GM06990 (cell line): ENCODE data around the gene FCSK.
"Not testable (repeated sequence)": the region's sequence is repeated elsewhere in the genome, so short reads cannot be mapped to it uniquely, and the experiment has no call there.

ENCODE experiments used
- DNase-seq: peaks from one replicate; pipeline ENCODE4 v3.0.0-alpha.2; 2011; ENCODE audit not compliant: insufficient read length; ENCODE audit errors: extremely low read depth
- H3K27me3 ChIP-seq: replicated peaks from 2 replicates; pipeline ENCODE4 v1.6.0; 2011; ENCODE audit warnings: low read length; ENCODE audit not compliant: control insufficient read depth, insufficient read depth
- H3K36me3 ChIP-seq: 2 replicates; pipeline ENCODE4 v1.5.1; 2011; ENCODE audit warnings: low read length; ENCODE audit not compliant: control insufficient read depth, insufficient read depth
- H3K4me3 ChIP-seq: replicated peaks from 2 replicates; pipeline ENCODE4 v1.5.1; 2011; ENCODE audit warnings: low read depth, mild to moderate bottlenecking, control low read depth, low read length
- TF ChIP-seq, protein P1 (sequence below): IDR thresholded peaks from 2 replicates; pipeline ENCODE4 v1.5.1; 2011; ENCODE audit warnings: low read length, control low read depth, mild to moderate bottlenecking, inconsistent platforms; ENCODE audit not compliant: insufficient read depth, poor library complexity, severe bottlenecking

FCSK gene

DNA sequence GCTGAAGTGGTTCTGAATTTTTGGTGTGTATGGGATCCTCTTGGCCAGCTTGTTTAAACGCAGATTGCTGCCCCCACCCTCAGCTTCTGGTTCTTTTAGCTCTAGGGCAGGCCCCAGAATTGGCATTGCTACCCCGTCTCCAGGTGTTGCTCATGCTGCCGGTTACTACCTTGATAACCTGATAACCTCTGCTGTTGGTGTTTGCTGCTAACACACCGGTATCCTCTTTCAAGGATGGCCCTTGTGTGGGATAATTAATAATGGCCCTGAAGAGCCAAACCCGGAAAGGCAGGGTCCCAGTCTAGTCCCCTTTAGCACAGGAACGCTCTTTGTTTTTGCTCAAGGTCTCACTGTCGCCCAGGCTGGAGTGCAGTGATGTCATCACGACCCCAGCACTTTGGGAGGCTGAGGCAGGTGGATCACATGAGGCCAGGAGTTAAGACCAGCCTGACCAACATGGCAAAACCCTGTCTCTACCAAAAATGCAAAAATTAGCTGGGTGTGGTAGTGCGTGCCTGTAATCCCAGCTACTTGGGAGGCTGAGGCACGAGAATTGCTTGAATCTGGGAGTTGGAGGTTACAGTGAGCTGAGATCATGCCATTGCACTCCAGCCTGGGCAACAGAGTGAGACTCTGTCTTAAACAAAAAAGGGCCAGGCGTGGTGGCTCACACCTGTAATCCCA is 14.2 kb upstream of the FCSK start:
- H3K27me3 ChIP-seq = no peaks in the 10 kb centered on the region
- DNase-seq = no peak
- no peak overlapping the region; the same call in 1 of the 2 replicates for H3K4me3 ChIP-seq
- TF ChIP-seq, protein P1, sequence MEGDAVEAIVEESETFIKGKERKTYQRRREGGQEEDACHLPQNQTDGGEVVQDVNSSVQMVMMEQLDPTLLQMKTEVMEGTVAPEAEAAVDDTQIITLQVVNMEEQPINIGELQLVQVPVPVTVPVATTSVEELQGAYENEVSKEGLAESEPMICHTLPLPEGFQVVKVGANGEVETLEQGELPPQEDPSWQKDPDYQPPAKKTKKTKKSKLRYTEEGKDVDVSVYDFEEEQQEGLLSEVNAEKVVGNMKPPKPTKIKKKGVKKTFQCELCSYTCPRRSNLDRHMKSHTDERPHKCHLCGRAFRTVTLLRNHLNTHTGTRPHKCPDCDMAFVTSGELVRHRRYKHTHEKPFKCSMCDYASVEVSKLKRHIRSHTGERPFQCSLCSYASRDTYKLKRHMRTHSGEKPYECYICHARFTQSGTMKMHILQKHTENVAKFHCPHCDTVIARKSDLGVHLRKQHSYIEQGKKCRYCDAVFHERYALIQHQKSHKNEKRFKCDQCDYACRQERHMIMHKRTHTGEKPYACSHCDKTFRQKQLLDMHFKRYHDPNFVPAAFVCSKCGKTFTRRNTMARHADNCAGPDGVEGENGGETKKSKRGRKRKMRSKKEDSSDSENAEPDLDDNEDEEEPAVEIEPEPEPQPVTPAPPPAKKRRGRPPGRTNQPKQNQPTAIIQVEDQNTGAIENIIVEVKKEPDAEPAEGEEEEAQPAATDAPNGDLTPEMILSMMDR = no peak
- H3K36me3 ChIP-seq = no peaks in the 10 kb centered on the region; the same call in 1 of the 2 replicates

DNA sequence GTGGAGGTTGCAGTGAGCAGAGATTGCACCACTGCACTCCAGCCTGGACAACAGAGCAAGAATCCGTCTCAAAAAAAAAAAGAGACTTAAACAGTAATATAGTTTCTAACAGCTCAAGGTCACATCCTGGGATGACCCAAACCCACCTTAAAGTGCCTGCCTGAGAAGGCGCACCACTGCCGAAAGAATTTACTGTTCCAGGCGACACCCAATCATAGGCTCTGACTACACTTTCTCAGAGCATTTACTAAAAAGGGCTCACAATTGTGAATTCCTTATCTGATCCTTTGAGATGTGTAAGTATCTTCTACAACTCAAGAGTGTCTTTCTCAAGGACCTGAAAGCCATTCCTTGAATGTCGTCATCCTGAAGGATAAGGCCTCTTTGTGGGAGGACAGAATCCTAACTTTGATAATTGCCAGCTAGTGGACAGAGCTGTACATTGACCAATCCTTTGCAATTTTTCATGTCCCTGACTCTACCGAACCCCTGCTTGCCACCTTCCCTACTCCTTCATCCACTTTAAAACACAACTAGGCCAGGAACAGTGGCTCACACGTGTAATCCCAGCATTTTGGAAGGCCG is 12.9 kb upstream of the FCSK start:
- DNase-seq = no peak
- H3K27me3 ChIP-seq = no peaks in the 10 kb centered on the region
- H3K36me3 ChIP-seq = no peaks in the 10 kb centered on the region
- H3K4me3 ChIP-seq = no peak overlapping the region
- TF ChIP-seq, protein P1 = no peak

DNA sequence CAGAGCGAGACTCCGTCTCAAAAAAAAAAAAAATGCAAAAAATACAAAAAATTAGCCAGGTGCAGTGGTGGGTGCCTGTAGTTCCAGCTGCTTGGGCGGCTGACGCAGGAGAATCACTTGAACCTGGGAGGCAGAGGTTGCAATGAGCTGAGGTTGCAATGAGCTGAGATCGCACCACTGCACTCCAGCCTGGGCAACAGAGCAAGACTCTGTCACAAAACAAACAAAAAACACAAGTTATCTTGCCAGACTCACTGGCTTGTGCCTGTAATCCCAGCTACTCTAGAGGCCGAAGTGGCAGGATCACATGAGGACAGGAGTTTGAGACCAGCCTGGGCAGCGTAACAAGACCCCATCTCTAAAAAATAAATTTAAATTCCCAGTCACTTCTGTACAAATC is 12.1 kb upstream of the FCSK start:
- Histone ChIP-seq H3K36me3 (no peaks in the 10 kb centered on the region), H3K4me3 (no peak overlapping the region), H3K27me3 (no peaks in the 10 kb centered on the region)
- TF ChIP-seq, protein P1 = no peak
- DNase-seq = no peak

DNA sequence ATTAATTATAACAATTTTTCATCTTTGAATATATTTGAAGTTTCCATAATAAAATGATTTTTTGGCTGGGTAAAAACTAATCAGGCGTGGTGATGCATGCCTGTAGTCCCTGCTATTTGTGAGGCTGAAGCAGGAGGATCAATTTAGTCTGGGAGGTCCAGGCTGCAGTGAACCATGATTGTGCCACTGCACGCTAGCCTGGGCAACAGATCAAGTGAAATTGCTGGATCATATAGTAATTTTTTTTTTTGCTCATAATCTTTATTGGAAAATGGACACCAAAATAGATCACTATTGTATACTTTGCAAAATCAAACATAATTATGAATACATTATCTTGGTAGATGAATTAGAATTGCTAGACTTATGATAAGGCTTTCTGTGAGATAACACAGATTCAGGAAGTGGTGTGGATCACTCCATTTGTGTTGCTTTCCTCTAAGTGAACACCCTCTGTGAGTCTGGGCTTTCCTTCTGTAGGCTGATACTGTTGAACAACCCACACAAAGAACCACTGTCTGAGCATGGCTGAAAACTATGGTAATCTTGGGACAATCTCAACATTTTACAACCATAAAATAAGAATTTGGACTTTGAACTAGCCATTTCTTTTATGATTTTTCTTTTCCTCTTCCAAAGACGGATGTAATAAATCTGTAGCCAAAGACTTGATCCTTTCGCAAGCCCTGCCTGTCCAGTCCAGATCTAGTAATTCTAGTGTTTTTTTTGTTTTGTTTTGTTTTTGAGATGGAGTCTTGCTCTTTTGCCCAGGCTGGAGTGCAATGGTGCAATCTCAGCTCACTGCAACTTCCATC is 9.9 kb upstream of the FCSK start:
- H3K4me3 ChIP-seq = no peak overlapping the region
- no peaks in the 10 kb centered on the region for H3K27me3 ChIP-seq
- no peak for DNase-seq
- H3K36me3 ChIP-seq = no peaks in the 10 kb centered on the region
- TF ChIP-seq, protein P1 = no peak

DNA sequence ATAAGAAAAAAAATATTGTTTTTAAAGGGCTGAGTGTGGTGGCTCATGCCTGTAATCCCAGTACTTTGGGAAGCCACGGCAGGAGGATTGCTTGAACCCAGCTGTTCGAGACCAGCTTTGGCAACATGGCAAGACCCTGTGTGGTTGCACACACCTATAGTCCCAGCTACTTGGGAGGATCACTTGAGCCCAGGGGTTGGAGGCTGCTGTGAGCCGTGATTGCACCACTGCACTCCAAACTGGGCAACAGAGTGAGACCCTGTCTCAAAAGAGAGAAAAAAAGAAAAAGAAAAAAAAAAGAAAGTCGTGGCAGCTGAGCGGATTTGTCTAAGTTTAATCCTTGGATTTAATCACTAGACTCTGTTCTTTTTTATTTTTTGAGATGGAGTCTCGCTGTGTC is 6.3 kb upstream of the FCSK start:
- H3K27me3 ChIP-seq = no peaks in the 10 kb centered on the region
- H3K4me3 ChIP-seq = no peak overlapping the region
- TF ChIP-seq, protein P1 = no peak
- H3K36me3 ChIP-seq = no peaks in the 10 kb centered on the region
- no peak for DNase-seq

DNA sequence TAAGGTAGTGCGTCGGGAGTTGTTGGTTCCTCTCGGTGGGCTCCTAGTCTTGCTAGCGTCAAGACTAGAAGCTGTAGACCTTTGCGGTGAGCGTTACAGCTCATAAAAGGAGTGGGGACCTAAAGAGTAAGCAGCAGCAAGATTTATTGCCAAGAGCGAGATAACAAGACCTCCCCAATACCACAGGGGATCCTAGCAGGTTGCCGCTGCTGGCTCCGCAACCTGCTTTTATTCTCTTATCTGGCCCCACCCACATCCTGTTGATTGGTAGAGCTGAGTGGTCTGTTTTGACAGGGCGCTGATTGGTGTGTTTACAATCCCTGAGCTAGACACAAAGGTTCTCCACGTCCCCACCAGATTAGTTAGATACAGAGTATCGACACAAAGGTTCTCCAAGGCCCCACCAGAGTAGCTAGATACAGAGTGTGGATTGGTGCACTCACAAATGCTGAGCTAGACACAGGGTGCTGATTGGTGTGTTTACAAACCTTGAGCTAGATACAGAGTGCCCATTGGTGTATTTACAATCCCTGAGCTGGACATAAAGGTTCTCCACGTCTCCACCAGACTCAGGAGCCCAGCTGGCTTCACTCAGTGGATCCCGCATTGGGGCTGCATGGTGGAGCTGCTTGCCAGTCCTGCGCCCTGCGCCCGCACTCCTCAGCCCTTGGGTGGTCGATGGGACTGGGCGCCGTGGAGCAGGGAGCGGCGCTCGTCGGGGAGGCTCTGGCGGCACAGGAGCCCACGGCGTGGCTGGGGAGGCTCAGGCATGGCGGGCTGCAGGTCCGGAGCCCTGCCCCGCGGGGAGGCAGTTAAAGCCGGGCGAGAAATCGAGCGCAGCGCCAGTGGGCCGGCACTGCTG is 4.0 kb upstream of the FCSK start:
- DNase-seq, H3K4me3 ChIP-seq, H3K36me3 ChIP-seq, H3K27me3 ChIP-seq: not testable (repeated sequence)

DNA sequence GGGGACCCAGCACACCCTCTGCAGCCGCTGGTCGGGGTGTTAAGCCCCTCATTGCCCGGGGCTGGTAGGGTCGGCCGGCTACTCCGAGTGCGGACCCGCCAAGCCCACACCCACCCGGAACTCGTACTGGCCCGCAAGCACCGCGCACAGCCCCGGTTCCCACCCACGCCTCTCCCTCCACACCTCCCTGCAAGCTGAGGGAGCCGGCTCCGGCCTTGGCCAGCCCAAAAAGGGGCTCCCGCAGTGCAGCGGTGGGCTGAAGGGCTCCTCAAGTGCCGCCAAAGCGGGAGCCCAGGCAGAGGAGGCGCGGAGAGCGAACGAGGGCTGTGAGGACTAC is 3.4 kb upstream of the FCSK start:
- H3K4me3 ChIP-seq, H3K36me3 ChIP-seq, DNase-seq, H3K27me3 ChIP-seq: not testable (repeated sequence)
